HG03378 (cell line): Measurements from ENCODE around the gene ZNF490.
"Not testable (repeated sequence)": the region's sequence is repeated elsewhere in the genome, so short reads cannot be mapped to it uniquely, and the experiment has no call there.

Source experiments
- ATAC-seq: cut with Tn5 transposase; IDR thresholded peaks from one replicate; pipeline ENCODE4 v1.9.1; 2021; ENCODE audit warnings: mild to moderate bottlenecking, moderate library complexity; ENCODE audit not compliant: unreplicated experiment

The ZNF490 gene

GRCh38 chr19:12610540-12611360 lies at the start of gene ZNF490, which contains the start of gene ZNF791:
Gene ZNF490 (minus strand): TSS chr19:12610813. CDS start chr19:12610680, 133 bp downstream.
Gene ZNF791 (plus strand): TSS chr19:12610920. CDS start chr19:12611080, 160 bp downstream.
- ATAC-seq: peak; percentile 68

GRCh38 chr19:12657966-12658365 lies 47.4 kb upstream of the ZNF490 start:
- ATAC-seq: no peak

GRCh38 chr19:12656899-12657571 lies 46.4 kb upstream of the ZNF490 start:
- no peak for ATAC-seq

GRCh38 chr19:12655546-12655945 lies 44.9 kb upstream of the ZNF490 start:
- ATAC-seq: no peak

GRCh38 chr19:12652219-12652618 lies 41.6 kb upstream of the ZNF490 start:
- ATAC-seq: no peak

GRCh38 chr19:12649941-12650340 lies 39.3 kb upstream of the ZNF490 start:
- no peak for ATAC-seq

- no peak for ATAC-seq
Observed at GRCh38 chr19:12648088-12648487, 37.5 kb upstream of the ZNF490 start.

- no peak for ATAC-seq
Observed at GRCh38 chr19:12647490-12648071, 37.0 kb upstream of the ZNF490 start.

GRCh38 chr19:12647047-12647446 lies 36.4 kb upstream of the ZNF490 start:
- ATAC-seq: no peak

- ATAC-seq: no peak
Observed at GRCh38 chr19:12646551-12646950, 35.9 kb upstream of the ZNF490 start.

GRCh38 chr19:12643716-12644115 lies 33.1 kb upstream of the ZNF490 start:
- not testable (repeated sequence) for ATAC-seq

- no peak for ATAC-seq
Observed at GRCh38 chr19:12642506-12642905, 31.9 kb upstream of the ZNF490 start.

GRCh38 chr19:12641456-12641855 lies 30.8 kb upstream of the ZNF490 start:
- ATAC-seq: no peak

GRCh38 chr19:12639901-12640613 lies 29.4 kb upstream of the ZNF490 start:
- no peak for ATAC-seq

GRCh38 chr19:12638611-12639182 lies 28.1 kb upstream of the ZNF490 start:
- no peak for ATAC-seq

- no peak for ATAC-seq
Observed at GRCh38 chr19:12636631-12637030, 26.0 kb upstream of the ZNF490 start.

GRCh38 chr19:12629215-12629614 lies 18.6 kb upstream of the ZNF490 start:
- no peak for ATAC-seq

GRCh38 chr19:12628040-12629022 lies 17.7 kb upstream of the ZNF490 start:
- ATAC-seq: no peak

GRCh38 chr19:12626958-12627357 lies 16.3 kb upstream of the ZNF490 start:
- no peak for ATAC-seq
